CD4-positive, alpha-beta T cell treated with Interleukin-12 subunit alpha and Interleukin-12 subunit beta, for 1 hour (primary cell): ENCODE results near the gene LPAR3.

Experiments
- DNase-seq: peaks from one replicate; pipeline ENCODE4 v3.0.0-alpha.2; 2020

The LPAR3 gene

GRCh38 chr1:84823991-84824390 is 69.0 kb downstream of the LPAR3 start:
- DNase-seq, result no peak

- no peak for DNase-seq
Observed at GRCh38 chr1:84823511-84823910, 69.5 kb downstream of the LPAR3 start.

GRCh38 chr1:84810343-84810742 is 82.7 kb downstream of the LPAR3 start:
- DNase-seq, result no peak

DNA sequence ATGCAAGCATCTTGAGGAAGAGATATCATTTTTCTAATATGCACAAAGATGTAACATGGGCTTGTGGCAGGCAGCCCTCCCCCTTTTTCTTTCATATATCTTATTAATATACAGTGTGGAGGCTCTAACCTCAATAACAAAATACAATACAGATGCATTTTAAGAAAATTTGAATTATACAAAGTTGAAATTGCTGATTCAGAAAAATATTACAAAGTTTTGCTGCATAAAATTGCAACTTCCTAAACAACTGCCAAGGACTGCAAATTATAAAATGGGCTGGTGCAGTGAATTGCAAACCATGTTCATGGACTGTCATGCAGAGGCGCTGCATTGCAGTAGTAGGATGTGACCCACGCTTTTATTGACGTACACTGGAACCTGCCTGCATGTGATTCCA is 84.0 kb downstream of the LPAR3 start:
- DNase-seq, result no peak

GRCh38 chr1:84803604-84804003 is 89.4 kb downstream of the LPAR3 start:
- no peak for DNase-seq

GRCh38 chr1:84802567-84803232 is 90.3 kb downstream of the LPAR3 start:
- DNase-seq, result no peak

DNA sequence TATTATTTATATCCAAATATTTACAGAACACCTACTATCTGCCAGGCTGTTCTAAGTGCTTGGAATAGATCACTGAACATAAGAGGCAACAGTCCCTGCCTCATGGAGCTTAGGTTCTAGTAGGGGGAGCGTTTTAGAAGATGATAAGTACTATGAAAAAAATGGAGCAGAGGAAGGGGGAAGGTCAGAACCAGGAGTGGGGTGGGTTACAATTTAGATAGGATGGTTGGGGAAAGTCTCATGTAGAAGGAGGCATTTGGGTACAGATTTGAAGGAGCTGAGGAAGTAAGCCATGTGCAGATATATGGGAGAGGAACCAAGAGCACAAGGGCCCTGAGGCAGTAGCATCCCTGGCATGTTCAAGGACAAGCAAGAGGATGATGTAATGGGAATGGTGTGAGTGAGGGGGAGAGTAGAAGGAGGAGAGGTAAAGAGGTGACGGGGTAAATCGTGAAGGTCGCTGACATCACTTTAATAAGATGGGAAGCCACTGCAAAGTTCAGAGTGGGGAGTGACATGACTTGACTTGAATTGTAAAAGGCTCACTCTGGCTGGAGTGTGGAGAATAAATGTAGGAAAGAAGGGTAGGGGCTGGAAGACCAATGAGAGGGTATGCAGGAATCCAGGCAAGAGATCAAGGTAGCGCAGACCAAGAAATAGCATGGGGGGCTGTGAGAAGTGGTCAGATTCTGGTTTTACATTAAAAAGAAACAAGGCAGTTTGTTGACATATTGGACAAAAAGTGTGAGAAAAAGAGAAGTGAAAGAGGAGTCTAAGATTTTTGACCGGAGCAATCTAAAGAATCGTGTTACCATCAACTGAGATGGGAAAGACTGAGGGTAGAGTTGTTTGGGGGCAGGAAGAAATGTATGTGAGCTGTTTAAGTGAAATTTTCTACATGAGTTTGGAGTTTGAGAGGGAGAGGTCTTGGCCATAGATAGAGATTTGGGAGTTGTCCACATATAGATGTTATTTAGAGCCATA is 92.6 kb downstream of the LPAR3 start:
- DNase-seq, result no peak

GRCh38 chr1:84797603-84798002 is 95.4 kb downstream of the LPAR3 start:
- no peak for DNase-seq

DNA sequence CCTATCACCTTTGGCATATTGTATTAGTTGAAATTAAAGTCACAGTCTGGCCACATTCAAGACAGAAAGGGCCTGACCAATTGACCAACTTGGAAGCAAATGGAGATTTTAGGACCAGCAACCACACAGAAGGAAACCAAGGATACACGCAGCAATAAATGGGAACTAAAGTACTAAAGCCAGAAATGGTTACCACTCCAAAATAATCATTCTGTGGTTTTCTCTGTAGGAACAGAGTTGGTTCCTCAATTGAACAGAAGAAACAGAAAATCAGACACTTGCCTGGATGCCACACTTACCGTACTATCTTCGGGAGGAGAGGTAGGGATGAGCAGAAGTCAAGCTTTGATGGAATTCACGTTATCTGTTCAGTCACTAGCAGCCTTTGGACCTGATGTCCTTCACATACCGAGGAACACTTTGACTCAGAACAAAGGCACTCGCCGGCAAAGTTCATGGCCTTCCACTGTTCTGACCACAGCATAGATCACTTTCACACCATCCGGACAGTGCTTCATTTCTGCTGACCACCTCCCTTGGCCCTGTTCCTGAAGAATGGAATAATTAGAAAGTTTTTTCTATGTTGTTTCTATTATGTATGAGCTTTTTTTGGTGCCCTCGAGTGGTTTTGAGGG is 96.9 kb downstream of the LPAR3 start:
- no peak for DNase-seq

DNA sequence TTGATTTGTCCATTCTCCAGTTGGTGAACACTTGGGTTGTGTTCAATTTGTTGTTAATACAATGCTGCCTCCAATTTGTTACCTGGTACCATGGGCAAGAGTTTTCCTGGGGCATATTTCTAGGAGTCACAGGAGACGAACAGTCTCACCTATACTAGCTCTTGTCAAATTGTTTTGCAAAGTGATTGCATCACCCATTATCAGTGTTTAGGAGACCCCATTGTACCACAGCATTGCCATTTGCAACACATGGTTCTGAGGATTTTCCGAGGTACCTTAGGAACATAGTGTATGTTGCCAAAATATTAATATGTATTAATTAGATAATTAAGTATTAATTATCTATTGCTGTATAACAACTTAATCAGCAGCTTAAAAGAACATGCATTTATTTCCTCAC is 97.8 kb downstream of the LPAR3 start:
- no peak for DNase-seq

DNA sequence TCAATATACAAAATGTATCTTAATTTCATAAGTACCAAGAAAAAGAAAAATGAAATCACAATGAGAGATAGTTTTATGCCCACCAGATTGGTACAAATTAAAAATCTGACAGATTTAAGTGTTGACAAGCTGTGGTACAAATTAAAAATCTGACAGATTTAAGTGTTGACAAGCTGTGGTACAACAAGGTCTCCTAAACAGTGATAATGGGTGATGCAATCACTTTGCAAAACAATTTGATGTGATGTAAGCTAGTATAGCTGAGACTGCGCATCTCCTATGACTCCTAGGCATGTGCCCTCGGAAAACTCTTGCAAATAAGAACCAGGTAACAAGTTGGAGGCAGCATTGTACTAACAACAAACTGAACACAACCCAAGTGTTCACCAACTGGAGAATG is 100.6 kb downstream of the LPAR3 start:
- no peak for DNase-seq

DNA sequence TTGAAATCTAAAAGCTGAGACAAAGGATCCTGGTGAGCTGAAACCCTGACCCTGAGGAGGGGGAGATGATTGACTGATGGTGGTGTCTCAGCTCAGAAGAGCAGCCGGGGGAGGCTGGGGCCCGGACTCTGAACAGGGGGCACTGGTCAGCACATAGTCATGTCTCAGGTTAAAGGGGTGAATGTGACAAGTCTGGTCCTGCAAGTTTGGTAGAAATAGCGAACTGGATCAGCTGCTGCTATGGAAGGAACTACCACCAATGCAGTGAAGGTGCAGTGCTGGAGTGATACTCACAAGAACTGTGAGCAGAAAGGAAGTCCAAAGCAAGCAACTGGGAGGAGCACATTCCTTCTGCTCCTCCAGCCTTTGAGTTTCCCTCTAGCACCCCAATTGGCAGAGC is 104.0 kb downstream of the LPAR3 start:
- DNase-seq, result no peak

- DNase-seq, result no peak
Observed at GRCh38 chr1:84785271-84786036, 107.6 kb downstream of the LPAR3 start.

GRCh38 chr1:84782881-84783280 is 110.1 kb downstream of the LPAR3 start:
- no peak for DNase-seq

GRCh38 chr1:84781946-84782771 is 110.8 kb downstream of the LPAR3 start:
- DNase-seq, result peak; percentile 77

GRCh38 chr1:84780000-84780716 is 112.8 kb downstream of the LPAR3 start:
- no peak for DNase-seq

DNA sequence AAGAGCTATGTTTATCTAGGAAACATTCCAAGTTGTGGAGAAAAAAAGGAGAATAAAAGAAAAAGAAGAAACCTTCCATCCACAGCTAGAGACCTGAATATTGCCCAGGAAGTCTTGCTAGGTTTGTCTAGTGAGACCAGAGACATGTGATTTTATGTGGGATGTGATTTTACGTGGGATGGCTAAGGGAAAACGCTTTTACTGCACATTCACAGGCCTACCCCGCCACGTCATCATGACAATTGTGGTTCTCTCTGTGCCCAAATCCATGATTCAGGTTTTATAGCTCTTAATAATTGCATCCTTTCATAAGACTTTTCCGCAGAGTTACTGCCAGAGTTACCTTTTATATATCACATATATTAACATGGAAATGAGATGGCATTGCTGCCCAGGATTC is 116.4 kb downstream of the LPAR3 start:
- DNase-seq, result no peak

DNA sequence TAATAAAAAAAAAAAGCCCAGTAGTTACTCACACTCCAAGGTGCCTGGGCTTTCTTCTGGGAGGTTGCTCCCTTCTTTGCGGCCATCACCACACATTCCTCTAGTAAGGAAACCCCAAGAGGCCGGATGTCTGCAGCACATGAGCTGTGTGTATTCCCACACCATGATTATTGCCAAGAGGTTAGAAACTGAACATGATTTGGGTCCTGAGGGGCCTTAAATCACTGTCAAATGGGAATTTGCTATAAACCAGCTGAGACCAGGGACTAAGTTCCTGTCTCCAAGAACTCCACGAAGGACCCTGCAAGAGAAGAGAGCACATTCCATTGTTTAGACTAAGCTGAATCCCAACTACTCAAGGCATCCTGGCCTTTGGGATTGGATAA is 117.5 kb downstream of the LPAR3 start:
- DNase-seq, result no peak

- no peak for DNase-seq
Observed at GRCh38 chr1:84774669-84775534, 118.1 kb downstream of the LPAR3 start.

DNA sequence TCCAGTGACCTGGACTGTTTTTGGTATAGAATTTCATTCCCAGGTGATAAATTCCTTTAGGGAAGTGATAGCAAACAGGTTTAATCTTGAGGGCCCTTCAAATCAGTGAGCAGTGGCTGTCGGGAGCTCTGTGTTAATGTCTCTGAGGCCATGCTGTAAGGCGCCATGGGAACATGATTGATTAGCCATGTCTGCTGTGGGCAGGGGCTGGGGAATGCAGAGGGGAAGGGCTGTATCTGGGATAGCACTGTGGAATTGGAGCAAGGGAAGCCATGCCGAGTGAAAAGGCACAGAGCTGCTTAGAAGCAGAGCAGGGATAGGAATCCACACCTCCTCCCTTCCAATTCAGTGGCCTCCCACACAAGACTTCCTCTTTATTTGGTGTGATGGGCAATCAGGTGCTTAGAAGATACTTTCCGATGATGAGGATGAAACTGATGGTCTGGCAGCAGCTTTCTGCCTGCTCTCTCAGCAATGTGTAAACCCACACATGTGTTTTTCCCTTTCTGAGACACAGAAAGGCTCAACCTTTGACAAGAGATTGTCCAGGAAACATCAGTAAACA is 119.0 kb downstream of the LPAR3 start:
- no peak for DNase-seq
